PC-9 (cell line): ENCODE measurements around the gene CFAP70.

Source experiments
- CTCF ChIP-seq: fragments of 200-600 bp; sonication (generic); conservative IDR thresholded peaks from 2 replicates; pipeline ENCODE4 v1.6.1; 2017; ENCODE audit warnings: mixed run types, antibody characterized with exemption, mild to moderate bottlenecking, moderate library complexity
- EZH2 ChIP-seq: fragments of 200-600 bp; sonication (generic); IDR thresholded peaks from 2 replicates; pipeline ENCODE4 v1.8.0; 2017; ENCODE audit warnings: antibody characterized with exemption, low read depth

- no peak for TF ChIP-seq CTCF
- TF ChIP-seq EZH2, result no peak
Measured at GRCh38 chr10:73338801-73339368, 19.8 kb downstream of the CFAP70 start.
